Ecto neural progenitor cell (in vitro differentiated cells): ENCODE results near the gene GPC6.

Experiments
- DNase-seq: peaks from one replicate; pipeline ENCODE4 v3.0.0-alpha.2; 2018; ENCODE audit warnings: low spot score

The GPC6 gene

DNA sequence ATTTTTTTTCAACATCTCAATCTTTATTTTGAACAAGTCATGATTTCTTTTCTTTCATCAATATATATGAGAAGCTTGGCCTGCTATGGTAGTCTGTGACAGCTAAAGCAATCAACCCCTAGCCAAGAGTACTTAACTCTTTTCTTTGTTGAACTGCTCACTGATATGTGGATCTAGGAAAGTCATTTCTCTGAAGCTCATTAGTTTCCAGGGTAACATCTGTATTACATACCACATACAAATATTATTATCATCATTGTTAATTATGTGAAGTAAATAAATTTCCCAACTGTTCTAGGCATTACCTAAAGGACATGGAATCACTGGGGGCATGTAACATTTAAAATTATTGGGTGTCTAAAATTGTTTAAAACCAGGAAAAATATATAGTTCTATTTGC lies 985.6 kb downstream of the GPC6 start:
- no peak for DNase-seq

DNA sequence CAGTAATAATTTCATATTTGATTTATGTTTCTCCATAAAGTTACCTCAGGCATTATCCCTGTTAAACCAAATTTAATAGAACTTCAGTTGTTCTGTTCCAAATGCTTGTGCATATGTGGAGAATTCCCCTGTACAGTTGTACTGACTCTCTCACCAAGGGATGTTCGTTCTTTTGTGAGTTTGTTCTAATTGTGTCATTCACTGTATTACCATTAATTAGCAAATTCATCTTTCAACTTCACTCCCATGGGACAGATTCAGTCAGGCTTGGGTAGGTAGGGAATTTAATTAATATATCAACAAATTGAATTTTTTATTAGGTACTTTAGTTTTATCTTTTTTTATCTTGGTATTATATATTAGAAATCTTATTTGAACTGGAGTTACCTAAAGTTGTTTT lies 987.5 kb downstream of the GPC6 start:
- no peak for DNase-seq

DNA sequence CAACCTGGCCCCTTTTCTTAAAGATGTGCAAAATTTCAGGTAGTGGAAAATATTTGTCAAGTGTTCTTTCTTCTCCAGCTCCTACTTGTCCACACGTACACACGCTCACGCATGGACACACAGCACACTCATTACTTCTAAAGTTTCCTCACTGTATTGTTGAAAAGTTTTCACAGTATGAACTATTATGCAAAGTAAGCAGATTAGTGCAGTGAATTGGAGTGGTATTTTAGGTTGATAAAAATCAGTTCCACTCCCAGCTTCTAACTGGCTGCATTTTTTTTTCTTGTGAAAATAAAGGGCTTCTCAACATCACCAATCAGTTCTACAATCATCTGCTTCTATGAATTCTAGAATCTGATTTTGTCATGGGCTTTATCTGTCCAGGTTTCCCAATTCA lies 988.4 kb downstream of the GPC6 start:
- DNase-seq = no peak

DNA sequence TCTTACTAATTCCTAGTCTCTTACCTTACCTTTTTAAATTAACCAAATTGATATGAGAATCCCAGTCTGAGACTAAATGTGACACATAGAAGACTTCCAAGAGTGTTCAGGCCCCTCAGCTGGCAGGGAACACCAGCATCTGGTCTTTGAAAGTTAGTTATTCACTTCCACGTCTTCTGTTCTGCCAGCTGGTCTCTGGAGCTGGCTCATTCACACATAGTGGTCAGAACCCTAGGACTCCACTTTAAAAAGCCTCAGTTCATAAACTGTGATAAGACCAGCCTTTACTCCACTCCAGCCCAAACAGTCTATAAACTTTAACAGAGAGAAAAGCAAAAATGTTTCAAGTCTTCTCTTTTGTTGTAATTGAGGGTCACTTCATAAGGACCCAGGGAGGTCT lies 989.9 kb downstream of the GPC6 start:
- DNase-seq = no peak

DNA sequence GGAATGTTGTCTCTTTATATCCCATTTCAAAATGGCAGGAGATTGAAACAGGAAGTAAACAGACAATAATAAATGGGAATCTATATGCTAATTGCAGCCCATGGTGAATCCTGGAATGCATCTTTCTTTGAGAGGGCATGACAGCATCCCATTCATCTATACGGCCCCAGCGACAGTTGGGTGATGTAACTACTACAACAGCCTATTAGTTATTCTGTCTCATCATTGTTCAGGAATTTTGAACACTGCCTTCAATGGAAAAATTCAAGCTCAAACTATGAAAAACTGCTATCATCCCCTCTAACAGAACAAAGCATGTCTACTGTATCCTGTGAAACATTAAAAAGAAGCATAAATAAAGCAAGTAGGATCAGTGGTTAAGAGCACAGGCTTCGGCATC lies 990.8 kb downstream of the GPC6 start:
- no peak for DNase-seq

DNA sequence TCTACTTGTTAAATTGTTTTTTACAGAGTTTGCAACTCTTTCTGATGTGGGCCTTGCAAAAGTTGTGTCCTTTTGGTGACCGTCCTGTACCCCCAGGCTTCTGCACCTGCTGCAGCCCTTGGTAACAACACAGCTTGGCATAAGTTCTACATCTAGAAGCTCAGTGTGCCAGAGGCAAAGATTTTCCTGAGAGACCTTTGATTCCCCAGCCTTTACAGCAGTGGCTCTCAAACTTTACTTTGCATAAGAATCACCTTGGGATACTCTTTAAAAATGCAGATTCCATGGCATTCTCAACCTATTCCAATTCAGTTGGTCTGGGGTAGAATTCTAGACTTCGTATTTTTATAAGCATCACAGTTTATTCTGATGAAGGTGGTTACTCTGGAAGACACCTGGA lies 991.9 kb downstream of the GPC6 start:
- no peak for DNase-seq

DNA sequence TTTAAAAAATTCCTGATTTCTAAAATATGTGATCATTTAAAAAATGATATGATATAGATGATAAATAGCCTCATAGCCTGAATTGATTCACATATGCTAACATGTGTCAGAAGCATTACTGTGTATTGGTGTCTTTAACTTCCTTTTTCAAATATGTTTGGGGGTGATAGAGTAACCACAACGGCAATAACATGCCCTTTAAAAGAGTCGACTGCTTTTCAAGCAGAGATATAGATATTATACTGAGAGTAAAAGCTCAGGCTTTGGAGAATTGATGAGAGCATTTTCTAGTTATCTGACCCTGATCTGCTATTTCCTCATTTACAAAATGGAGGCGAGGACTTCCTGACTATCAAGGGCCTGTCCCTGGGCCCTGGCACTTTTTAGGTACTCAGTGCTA lies 992.3 kb downstream of the GPC6 start:
- DNase-seq = no peak

DNA sequence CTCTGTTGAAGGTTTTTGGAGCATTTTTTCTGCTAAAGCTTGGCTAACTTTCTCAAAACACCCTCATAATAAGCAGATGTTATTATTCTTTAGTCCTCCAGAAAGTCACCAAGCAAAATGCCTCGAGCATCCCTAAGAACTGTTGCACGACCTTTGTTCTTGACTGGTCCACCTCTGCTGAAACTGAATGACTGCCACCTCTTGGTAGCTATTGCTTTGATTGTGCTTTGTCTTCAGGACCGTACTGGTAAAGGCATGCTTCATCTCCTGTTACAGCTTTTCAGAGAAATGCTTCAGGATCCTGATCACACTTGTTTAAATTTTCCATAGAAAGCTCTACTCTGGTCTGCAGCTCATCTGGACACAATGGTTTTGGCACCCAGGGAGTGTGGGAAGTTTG lies 998.1 kb downstream of the GPC6 start:
- DNase-seq = no peak

DNA sequence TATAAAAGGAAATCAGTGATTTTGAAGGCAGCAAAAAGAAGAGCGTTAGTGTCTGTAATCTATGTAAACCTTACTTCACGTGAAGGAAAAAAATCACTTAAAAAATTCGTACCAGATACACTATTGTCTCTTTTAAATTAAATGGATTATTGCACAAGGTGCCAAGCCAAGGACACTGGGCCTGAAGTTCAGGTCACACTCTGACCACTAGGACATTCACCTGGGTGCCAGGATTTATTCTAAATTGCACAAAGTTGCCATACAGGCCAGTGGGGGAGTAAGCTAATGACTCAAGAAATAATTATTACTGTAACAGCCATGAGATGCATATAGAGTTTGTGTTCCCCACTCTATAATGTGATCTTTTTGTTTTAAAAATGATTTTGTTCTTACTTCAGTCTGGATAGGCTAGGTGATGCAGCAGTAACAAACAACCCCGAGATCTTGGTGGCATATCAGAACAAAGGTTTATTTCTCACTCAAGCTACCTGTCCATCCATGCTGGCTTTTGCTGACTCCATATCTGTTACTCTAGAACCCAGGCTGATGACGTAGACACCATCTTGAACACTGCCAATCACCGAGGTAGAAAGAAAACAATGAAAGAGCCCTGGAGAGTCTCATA lies 1000.8 kb downstream of the GPC6 start:
- no peak for DNase-seq

DNA sequence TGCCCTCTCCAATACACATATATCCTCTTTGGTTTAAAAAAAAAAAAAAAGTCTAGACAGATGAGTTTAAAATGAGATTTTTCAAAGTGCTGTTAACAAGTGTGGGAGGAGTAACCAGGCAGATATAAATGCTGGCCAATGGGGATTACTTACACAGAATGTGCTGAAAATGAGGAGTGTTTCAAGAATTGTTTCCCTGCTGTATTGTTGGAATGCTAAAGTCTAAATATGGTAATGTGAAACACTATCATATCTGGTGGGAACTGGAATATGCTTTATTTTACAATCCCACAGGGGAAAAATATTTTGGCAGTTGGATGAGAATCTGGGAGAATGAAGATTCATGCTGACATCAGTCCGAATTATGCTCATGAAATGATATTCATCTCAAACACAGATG lies 1002.2 kb downstream of the GPC6 start:
- DNase-seq = no peak

DNA sequence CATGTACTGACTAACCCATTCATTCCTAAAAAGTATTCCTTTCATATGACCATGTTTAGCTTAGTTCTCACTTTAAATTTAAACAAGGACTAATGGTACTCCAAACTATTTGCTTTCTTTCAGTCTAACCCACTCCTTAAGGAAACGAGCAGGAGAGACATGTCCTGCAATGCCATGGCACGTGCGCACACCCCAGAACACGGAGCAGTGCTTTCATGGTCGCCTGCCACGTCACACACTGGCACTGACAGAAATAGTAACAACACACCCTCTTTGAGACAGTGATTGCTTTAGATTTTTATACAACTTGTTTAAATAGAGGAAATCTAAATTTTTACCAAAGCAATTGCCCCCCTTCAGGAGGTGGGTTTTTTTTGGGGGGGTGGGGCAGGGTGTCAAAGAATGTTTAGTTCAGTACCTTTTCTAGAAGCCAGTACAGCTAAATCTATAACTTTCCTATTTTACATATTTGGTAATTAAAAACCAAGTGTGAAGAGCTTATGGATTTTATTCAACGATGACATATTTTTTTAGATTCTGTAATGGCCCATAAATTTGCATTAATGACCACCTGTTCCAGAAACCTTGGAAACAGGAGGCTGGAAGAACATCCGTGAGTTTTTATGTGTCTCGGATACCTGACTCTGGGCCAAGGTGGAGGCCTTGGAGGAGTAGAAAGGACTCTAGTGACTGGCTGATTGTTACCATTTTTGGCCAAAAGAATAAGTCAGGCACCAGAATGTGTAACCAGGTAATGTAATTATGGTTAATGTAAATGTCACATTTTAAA lies 1005.7 kb downstream of the GPC6 start:
- DNase-seq = no peak

DNA sequence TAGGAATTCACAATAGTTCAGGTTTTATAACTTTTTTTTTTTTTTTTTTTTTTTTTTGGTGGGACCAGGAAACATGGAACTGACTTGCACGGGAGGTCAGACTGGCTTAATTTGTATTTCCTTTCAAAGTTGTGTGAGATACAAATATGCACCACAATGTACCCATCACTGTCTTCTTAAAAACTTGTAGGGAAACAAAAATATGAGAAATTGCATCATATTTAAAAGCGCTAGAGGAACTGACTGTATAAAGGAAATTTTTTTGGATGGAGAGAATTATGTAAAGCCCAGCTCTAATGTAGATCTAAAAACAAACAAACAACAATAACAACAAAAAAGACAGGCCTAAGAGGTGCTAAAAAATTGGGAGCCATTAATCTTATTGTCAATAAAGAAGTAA lies 1006.3 kb downstream of the GPC6 start:
- DNase-seq = no peak

DNA sequence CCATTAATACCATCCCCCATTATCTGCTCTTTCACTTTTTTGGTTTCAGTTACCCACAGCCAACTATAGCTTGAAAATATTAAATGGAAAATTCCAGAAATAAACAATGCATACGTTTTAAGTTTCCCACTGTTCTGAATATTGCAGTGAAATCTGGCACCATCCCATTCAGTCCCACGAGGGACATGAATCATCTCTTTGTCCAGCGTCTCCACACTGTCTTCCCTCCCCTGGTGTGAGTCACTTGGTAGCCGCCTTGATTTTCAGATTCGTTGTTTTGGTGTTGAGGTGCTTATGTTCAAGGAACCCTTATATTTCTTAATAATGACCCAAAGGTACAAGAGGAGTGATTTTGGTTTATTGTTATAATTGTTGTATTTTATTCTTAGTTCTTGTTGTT lies 1006.8 kb downstream of the GPC6 start:
- no peak for DNase-seq

DNA sequence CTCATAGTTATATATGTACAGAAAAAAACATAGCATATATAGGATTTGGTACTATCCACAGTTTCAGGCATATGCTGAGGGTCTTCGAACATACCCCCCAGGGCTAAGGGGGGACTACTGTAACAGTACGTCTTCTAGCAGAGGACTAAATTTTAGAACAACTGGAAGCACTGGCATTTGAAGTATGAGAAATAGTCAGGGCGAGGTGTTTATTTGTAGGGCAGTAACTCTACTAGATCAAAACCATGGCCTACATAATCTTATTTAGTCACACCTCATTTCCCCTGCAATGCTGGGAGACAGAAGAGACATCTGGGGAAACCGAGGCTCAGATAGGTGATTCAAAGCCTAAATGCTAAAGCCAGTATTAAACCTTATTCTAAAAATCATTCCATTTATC lies 1007.2 kb downstream of the GPC6 start:
- no peak for DNase-seq

DNA sequence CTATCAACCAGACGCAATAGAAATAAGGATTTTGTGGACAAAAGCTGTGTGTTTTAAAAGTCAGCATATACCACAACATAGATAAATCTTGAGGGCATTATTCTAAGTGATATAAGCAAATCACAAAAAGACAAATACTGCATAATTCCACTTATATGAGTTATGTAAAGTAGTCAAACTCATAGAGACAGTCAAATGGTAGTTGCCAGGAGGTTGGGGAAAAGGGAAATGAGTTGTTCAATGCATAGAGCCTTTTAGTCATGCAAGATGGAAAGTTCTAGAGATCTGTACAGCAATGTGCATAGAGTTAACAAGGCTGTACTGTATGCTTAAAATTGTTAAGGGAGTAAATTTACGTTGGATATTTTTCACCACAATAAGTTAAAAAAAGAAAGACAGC lies 1008.1 kb downstream of the GPC6 start:
- no peak for DNase-seq

DNA sequence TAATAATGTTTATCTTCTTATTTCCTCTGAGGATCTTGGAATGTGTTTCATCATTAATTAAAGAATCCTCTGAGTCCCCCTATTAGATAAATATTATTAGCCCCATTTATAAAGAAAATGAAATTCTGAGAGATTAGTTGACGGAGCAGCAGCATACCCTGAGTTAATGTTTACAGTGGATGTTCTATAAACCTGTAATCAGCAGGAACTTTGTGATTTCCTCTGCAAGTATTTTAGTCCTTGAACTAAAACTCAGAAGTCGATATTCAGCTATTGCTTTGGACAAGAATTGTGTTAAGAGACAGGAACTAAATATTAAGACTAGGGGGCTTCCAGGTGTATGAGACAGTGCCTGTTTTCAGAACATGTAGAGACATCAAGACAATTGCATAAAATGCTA lies 1009.5 kb downstream of the GPC6 start:
- no peak for DNase-seq

DNA sequence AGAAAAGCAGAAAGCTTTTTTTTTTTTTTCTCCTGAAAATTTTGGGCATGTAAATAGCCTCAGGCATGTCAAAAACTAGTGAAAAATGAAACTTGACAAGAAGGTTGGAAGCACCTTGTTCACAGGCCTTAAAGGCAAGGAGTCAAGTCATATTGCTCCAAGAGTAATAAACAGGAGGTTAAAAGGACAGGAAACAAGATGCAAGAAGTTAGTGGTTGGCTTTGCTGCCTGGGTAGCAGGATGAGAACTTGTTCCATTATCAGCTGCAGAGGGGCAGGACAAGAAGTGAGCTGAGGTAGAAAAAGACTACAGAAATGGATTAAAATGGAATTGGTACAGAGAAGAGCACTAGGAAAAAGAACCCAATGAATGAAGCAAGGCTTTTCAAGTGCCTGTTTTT lies 1010.3 kb downstream of the GPC6 start:
- DNase-seq = no peak

DNA sequence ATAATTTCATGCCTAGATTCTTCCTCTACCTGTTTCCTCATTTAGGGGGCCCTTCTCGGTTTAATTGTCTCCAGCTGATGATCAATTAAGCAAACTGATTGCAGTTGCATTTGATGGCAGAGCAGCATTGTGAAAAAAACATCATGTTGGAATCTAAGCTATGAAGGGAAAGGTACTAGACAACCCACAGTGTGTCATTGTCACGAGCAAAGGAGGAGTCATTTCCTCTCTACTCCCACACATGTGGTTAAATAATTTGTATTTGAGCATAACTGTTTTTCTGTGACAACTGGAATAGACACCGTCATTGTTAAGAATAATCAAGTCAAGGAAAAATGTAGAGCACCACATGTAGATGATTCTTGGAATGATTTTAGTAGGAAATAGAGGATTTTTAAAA lies 1012.5 kb downstream of the GPC6 start:
- DNase-seq = no peak

DNA sequence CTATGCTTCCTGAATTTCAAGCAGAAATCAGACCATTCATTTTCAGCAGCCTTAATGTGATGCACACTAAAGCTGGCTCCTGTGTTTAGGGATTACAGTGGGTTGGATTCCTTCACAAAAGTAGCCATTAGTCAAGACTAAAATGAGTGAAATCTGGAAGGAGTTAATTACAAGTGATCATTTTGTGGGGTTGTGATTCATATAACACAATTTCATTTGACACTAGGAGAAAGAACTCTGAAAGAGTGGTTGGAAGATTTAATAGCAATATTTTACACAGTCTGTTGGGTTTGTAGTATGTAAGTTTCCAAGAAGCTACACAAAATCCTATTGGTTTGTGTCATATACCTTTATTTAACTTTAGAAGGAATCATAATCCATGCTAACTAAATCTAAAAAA lies 1015.9 kb downstream of the GPC6 start:
- no peak for DNase-seq

DNA sequence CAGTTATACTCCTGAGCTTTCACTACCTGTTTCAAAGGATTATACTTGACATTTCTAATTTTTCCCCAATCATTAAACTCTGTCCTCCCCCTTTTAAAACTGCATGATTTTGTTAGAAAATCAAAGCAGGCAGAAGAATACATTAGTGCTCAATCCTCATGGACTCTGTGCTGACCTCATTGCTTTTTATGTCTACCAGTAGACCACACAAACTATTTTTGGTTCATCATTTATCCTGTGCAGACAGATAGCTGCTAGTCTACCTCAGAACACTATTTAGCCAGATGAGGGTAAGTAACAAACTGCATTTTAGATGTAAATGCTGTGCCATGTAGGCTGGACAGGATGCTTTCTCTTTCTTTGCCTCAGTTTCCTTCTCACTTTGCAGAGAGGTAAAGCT lies 1016.9 kb downstream of the GPC6 start:
- DNase-seq = no peak

DNA sequence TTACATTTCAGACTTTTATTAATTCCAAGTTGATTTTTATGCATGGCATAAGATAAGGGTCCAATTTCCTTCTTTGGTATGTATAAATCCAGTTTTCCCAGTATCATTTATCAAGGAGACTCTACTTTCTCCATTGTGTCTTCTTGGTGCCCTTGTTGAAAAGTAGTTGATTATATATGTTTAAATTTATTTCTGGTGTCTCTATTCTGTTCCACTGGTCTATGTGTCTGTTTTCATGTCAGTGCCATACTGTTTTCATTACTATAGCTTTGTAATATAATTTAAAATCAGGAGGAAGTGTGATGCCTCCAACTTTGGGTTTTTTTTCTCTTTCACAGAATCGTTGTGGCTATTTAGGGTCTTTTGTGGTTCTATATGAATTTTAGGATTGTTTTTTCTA lies 1019.9 kb downstream of the GPC6 start:
- no peak for DNase-seq

DNA sequence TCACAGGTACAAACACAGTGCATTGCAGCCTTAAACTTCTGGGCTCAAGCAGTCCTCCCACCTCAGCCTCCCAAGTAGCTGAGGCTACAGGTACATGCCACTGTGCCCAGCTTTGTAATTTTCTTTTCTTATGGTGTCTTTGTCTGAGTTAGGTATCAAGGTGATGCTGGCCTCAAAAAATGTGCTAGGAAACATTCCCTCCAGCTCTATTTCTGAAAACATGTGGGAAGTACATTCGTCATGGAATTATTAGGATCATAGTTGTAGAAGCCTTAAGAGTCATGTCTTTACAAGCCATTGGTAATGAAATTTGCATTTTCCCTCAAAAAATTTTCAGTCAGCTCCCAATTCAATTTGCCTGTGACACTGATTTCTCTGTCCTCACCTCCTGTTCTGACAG lies 1021.3 kb downstream of the GPC6 start:
- DNase-seq = no peak

DNA sequence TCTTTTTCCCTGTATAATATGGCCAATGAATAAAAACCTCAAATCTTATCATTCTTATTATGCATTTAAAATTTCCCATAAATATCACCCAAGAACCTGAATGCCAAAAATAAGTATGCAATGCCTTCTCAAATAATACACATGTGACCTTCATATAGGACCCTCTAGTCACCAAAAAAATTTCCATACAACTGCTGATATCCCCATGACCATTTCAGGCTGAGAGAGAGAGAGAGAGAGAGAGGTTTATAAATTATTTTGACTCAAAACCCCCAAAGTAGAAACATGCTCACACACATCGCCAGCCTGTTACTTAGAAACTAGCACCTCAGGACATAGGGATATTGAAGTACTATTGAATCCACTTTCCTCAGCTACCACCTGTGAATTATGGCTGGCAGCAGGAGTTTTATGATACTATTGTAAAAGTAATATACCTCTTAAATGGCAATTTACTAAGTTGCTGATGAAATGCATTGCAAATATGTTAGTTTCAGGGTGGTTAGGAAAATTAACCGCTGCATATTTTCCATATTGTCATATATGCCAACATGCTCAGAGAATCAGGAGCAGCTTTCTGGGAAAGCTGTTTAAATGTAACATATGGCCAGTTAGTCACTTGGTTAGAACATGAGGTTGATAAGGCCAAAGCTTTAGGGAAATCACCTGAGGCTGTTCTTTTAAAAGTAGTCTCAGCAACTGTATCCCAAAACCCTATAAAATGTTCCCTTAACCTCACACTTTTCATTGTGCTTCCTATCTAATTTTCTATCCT lies 1022.0 kb downstream of the GPC6 start:
- DNase-seq = no peak
